CD4-positive, alpha-beta T cell (primary cell): ENCODE data around the gene RABL3. TPM values are rescaled to one million over a fixed set of nuclear protein-coding genes. Genes with fewer than 3 reads are reported as not detected.

ENCODE experiments used
- ATAC-seq: fragments of 200-7000 bp; cut with Tn5 transposase; one replicate; pipeline ENCODE4 v1.10.0; 2022; ENCODE audit warnings: mild to moderate bottlenecking; ENCODE audit not compliant: poor library complexity
- CTCF ChIA-PET: fragments of 350-600 bp; sonication (Branson Sonifier 250); formaldehyde crosslinking; loops from one replicate; lab custom pipeline; 2021; ENCODE audit warnings: antibody characterized with exemption, inconsistent platforms; lab: Charles Lee
- POLR2A ChIA-PET: fragments of 350-600 bp; sonication (Branson Sonifier 250); formaldehyde crosslinking; loops from one replicate; lab custom pipeline; 2021; ENCODE audit warnings: antibody characterized with exemption, inconsistent platforms; lab: Charles Lee
- DNase-seq, 14 experiments: peaks; one replicate each; pipeline ENCODE4 v3.0.0-alpha.2; 2013 to 2020; ENCODE audit warnings: mixed read lengths in 2 of 14
- H3K27ac ChIP-seq, 2 donors: one replicate each; pipeline versions ENCODE4 v1.5.1 to v1.7.0; 2013; ENCODE audit warnings: low read length in 2 of 2, low read depth in 1 of 2, mild to moderate bottlenecking in 1 of 2
- H3K27me3 ChIP-seq, 2 experiments: 1 replicate in 1 of 2; 2 replicates in 1 of 2; pipeline versions ENCODE4 v1.6.1 to v1.7.0; 2013; ENCODE audit warnings: low read length in 2 of 2, control low read depth in 1 of 2, mild to moderate bottlenecking in 1 of 2, moderate library complexity in 1 of 2; ENCODE audit not compliant: insufficient read depth in 2 of 2, control insufficient read depth in 1 of 2
- H3K36me3 ChIP-seq: one replicate; pipeline ENCODE4 v1.6.1; 2013; ENCODE audit warnings: low read length, control low read depth; ENCODE audit not compliant: insufficient read depth
- H3K4me1 ChIP-seq: one replicate; pipeline ENCODE4 v1.6.1; 2013; ENCODE audit warnings: low read length, control low read depth; ENCODE audit not compliant: insufficient read depth
- H3K4me3 ChIP-seq: one replicate; pipeline ENCODE4 v1.5.1; 2013; ENCODE audit warnings: mild to moderate bottlenecking, low read length, moderate library complexity
- H3K9me3 ChIP-seq, 2 experiments: 1 replicate in 1 of 2; 2 replicates in 1 of 2; pipeline versions ENCODE4 v1.6.1 to v1.7.0; 2013; ENCODE audit warnings: low read length in 2 of 2, mild to moderate bottlenecking in 2 of 2, control low read depth in 1 of 2, moderate library complexity in 1 of 2; ENCODE audit not compliant: control insufficient read depth in 1 of 2, insufficient read depth in 1 of 2
- H3K27ac Mint-ChIP-seq: one replicate; pipeline ENCODE4 v1.8.0; 2020; ENCODE audit warnings: mixed read lengths
- H3K27me3 Mint-ChIP-seq: one replicate; pipeline ENCODE4 v1.8.0; 2021; ENCODE audit warnings: mixed read lengths
- H3K36me3 Mint-ChIP-seq: one replicate; pipeline ENCODE4 v1.8.0; 2021; ENCODE audit warnings: low read depth, mixed read lengths
- H3K4me1 Mint-ChIP-seq: one replicate; pipeline ENCODE4 v1.8.0; 2021; ENCODE audit warnings: low read depth, mixed read lengths
- H3K4me3 Mint-ChIP-seq: one replicate; pipeline ENCODE4 v1.8.0; 2020; ENCODE audit warnings: mild to moderate bottlenecking, mixed read lengths
- H3K9me3 Mint-ChIP-seq: one replicate; pipeline ENCODE4 v1.8.0; 2020; ENCODE audit warnings: mixed read lengths
- intact Hi-C, 2 experiments: fragments of 100-400 bp; cut with DNase I in 1 of 2; cut with micrococcal nuclease in 1 of 2; formaldehyde crosslinking; loops; one replicate each; pipeline versions ENCODE4 v1.15.1 to v1.9.0; 2023 to 2025; cut with DNase I, micrococcal nuclease
- total RNA-seq, 174 experiments: library from RNA in 2 of 174; stranded (reverse) in 2 of 174; gene quantifications; one replicate each; pipeline ENCODE4 v1.2.3 and lab custom pipeline; 2021 to 2026
- TF ChIP-seq, protein P1 (sequence below): fragments of 200-600 bp; IDR thresholded peaks from one replicate; pipeline ENCODE4 v1.8.0; 2022; ENCODE audit warnings: antibody characterized with exemption, mild to moderate bottlenecking

The RABL3 gene
- total RNA-seq, 2 experiments from 2014 or later = 12.9 to 13.6 TPM

DNA sequence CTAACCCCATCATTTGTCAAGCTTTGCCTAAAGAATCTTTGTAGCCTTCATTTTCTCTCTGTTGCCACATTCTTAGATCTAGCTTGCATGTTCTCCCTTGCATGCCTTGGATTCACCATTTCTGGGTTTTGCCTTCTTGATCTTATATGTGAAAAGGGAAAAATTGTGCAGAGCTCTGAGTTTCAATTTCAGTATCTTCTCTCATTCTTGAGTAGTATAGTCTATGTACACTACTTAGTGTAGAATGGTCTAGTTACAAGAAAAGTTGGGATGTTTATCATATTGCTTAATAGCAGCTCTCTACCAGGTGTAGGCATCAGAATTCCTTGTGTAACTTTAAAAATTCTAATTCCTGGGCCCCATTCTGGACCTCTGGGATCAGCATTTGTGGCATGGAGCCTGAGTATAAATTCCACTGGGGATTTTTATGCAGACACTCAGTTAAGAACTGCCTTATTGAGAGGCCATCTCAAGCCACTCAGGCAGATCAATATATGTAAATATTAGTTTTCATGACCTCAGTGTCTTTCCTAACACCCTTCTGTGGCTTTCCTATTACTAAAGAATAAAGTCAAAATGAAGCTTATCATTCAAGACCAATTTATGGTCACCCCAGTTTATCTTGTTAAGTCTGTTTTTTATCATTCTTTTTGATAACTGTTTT, 23.6 kb upstream of the RABL3 start:
- ATAC-seq (no peak), DNase-seq (no peak)
- H3K9me3 ChIP-seq = no peaks in the 10 kb centered on the region
- intact Hi-C loops = no loop called here
- peaks cover 5% of the 10 kb centered on the region for H3K36me3 ChIP-seq
- Mint-ChIP-seq H3K4me1 (peaks cover 61% of the 10 kb centered on the region), H3K9me3 (no peaks in the 10 kb centered on the region), H3K36me3 (peaks cover 22% of the 10 kb centered on the region), H3K27ac (no peak overlapping the region), H3K4me3 (no peak overlapping the region), H3K27me3 (no peaks in the 10 kb centered on the region)
- TF ChIP-seq, protein P1, sequence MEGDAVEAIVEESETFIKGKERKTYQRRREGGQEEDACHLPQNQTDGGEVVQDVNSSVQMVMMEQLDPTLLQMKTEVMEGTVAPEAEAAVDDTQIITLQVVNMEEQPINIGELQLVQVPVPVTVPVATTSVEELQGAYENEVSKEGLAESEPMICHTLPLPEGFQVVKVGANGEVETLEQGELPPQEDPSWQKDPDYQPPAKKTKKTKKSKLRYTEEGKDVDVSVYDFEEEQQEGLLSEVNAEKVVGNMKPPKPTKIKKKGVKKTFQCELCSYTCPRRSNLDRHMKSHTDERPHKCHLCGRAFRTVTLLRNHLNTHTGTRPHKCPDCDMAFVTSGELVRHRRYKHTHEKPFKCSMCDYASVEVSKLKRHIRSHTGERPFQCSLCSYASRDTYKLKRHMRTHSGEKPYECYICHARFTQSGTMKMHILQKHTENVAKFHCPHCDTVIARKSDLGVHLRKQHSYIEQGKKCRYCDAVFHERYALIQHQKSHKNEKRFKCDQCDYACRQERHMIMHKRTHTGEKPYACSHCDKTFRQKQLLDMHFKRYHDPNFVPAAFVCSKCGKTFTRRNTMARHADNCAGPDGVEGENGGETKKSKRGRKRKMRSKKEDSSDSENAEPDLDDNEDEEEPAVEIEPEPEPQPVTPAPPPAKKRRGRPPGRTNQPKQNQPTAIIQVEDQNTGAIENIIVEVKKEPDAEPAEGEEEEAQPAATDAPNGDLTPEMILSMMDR = no peak
- H3K4me3 ChIP-seq = no peak overlapping the region
- ChIA-PET CTCF (interaction anchor here (0.9 to 1.3 kb wide), 3 partner anchors 13 to 349 kb away, joined by 3 read pairs; no protein-coding TSS in a partner anchor), POLR2A (no interaction called here)
- no peaks in the 10 kb centered on the region for H3K4me1 ChIP-seq
- no peak overlapping the region for H3K27ac ChIP-seq
- no peaks in the 10 kb centered on the region for H3K27me3 ChIP-seq

DNA sequence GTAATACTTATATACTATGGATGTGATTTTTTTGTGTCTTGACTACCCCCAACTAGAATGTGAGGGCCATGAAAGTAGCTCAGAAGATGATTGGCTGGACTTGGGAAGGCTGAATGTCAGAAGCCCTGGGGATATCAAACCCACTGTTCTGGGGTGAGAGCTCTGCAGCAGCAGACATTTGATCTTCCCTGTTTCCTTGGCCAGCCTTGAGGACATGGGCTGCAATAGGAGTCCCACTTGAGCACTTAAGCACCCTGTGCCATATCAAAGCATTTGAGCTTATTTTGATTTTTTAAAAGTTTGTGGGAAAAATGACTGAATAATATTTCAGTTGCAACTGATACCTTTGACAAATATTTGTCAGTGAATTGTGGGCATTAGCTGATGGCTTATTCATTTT, 21.9 kb upstream of the RABL3 start:
- H3K9me3 Mint-ChIP-seq = no peaks in the 10 kb centered on the region
- TF ChIP-seq, protein P1 = no peak
- peaks cover 22% of the 10 kb centered on the region for H3K36me3 Mint-ChIP-seq
- no peaks in the 10 kb centered on the region for H3K27me3 Mint-ChIP-seq
- H3K9me3 ChIP-seq = no peaks in the 10 kb centered on the region
- no peaks in the 10 kb centered on the region for H3K4me1 ChIP-seq
- DNase-seq (no peak), ATAC-seq (no peak)
- no peak overlapping the region for H3K4me3 Mint-ChIP-seq
- H3K4me3 ChIP-seq = no peak overlapping the region
- intact Hi-C loops = no loop called here
- H3K27ac ChIP-seq = no peak overlapping the region
- POLR2A ChIA-PET = no interaction called here
- H3K36me3 ChIP-seq = no peaks in the 10 kb centered on the region
- CTCF ChIA-PET = no interaction called here
- no peaks in the 10 kb centered on the region for H3K27me3 ChIP-seq
- H3K27ac Mint-ChIP-seq = no peak overlapping the region
- H3K4me1 Mint-ChIP-seq = peaks cover 79% of the 10 kb centered on the region

DNA sequence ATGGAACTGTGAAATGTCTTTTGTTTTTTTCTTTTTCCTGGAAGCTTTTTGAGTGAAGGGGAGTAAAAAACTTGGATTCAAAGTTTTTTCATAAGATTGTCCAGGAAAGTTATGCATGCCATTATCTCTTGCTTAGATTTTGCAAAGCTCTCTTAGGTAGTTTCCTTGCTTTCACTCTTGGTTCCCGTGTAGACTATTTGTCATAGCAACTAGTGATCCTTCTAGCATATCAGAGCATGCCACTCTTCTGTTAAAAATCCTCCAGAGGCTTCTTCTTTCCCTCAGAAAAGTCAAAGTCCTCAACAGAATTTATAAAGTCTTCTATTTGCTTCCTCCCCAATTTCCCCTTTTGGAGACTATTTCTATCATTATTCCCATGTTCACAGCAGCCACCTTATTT, 21.3 kb upstream of the RABL3 start:
- peaks cover 85% of the 10 kb centered on the region for H3K4me1 Mint-ChIP-seq
- DNase-seq (no peak), ATAC-seq (no peak)
- Histone ChIP-seq H3K4me3 (no peak overlapping the region), H3K27ac (no peak overlapping the region), H3K36me3 (no peaks in the 10 kb centered on the region), H3K4me1 (no peaks in the 10 kb centered on the region), H3K9me3 (no peaks in the 10 kb centered on the region), H3K27me3 (no peaks in the 10 kb centered on the region)
- no peaks in the 10 kb centered on the region for H3K9me3 Mint-ChIP-seq
- TF ChIP-seq, protein P1 = no peak
- H3K27ac Mint-ChIP-seq = no peak overlapping the region
- H3K4me3 Mint-ChIP-seq = no peak overlapping the region
- peaks cover 26% of the 10 kb centered on the region for H3K36me3 Mint-ChIP-seq
- intact Hi-C loops = no loop called here
- ChIA-PET CTCF (no interaction called here), POLR2A (interaction anchor here (1.2 kb wide), 1 partner anchor 21 kb away, joined by 3 read pairs; the partner anchor contains the start of genes GTF2E1 and RABL3)
- H3K27me3 Mint-ChIP-seq = no peaks in the 10 kb centered on the region
